Hypothalamus (tissue), 51 donors: ENCODE measurements around the gene HMG20A.

Experiments used
- DNase-seq, 51 donors: peaks; one replicate each; lab custom pipeline; 2025; lab: John Stamatoyannopoulos, UW

Gene HMG20A

GRCh38 chr15:77511869-77512268, 91.2 kb downstream of the HMG20A start:
- DNase-seq, result no peak

- DNase-seq, result no peak
Measured at GRCh38 chr15:77513226-77513625, 92.5 kb downstream of the HMG20A start.

GRCh38 chr15:77514641-77515402, 94.1 kb downstream of the HMG20A start:
- DNase-seq, result peak in 1 of 51 donors; percentile 27

GRCh38 chr15:77515613-77516012, 94.9 kb downstream of the HMG20A start:
- DNase-seq, result no peak

GRCh38 chr15:77516076-77516475, 95.4 kb downstream of the HMG20A start:
- DNase-seq, result no peak

GRCh38 chr15:77516786-77517185, 96.1 kb downstream of the HMG20A start:
- DNase-seq, result no peak

GRCh38 chr15:77517579-77517978, 96.9 kb downstream of the HMG20A start:
- DNase-seq, result no peak

GRCh38 chr15:77518458-77518857, 97.8 kb downstream of the HMG20A start:
- DNase-seq, result no peak

- no peak for DNase-seq
Measured at GRCh38 chr15:77519540-77519939, 98.9 kb downstream of the HMG20A start.

GRCh38 chr15:77521206-77521605, 100.5 kb downstream of the HMG20A start:
- DNase-seq, result no peak

GRCh38 chr15:77525400-77525811, 104.7 kb downstream of the HMG20A start:
- no peak for DNase-seq

GRCh38 chr15:77525907-77526594, 105.4 kb downstream of the HMG20A start:
- DNase-seq, result no peak

GRCh38 chr15:77526595-77527163, 106.0 kb downstream of the HMG20A start:
- DNase-seq, result no peak

- no peak for DNase-seq
Measured at GRCh38 chr15:77527164-77527778, 106.6 kb downstream of the HMG20A start.

GRCh38 chr15:77527831-77528231, 107.1 kb downstream of the HMG20A start:
- no peak for DNase-seq

- no peak for DNase-seq
Measured at GRCh38 chr15:77528290-77528967, 107.7 kb downstream of the HMG20A start.

GRCh38 chr15:77528968-77529319, 108.3 kb downstream of the HMG20A start:
- no peak for DNase-seq

- no peak for DNase-seq
Measured at GRCh38 chr15:77529394-77530159, 108.9 kb downstream of the HMG20A start.

GRCh38 chr15:77530576-77530975, 109.9 kb downstream of the HMG20A start:
- no peak for DNase-seq
